ENCODE results near the gene MEGF6. TPM values are rescaled to one million over a fixed set of nuclear protein-coding genes. Genes with fewer than 3 reads are reported as not detected.

The MEGF6 gene
- polyA plus RNA-seq, 1 donor (not counting 4 experiments of a cell fraction or from before 2014, with no cell fraction given), result 0.24 TPM

GRCh38 chr1:3455670-3456448, 155.4 kb downstream of the MEGF6 start:
- TF ChIP-seq EZH2 (IDR thresholded peaks at IDR 0.05; ENCODE audit: low read length), result no peak
- TF ChIP-seq CTCF (optimal IDR thresholded peaks at IDR 0.05 in 1 of 3, IDR thresholded peaks at IDR 0.05 in 1 of 3, conservative IDR thresholded peaks at IDR 0.05 in 1 of 3; ENCODE audit: extremely low read depth in 1 of 3, insufficient read depth in 2 of 3, low read length in 3 of 3), result no peak
- Histone ChIP-seq H3K79me2 (ENCODE audit: control insufficient read depth, insufficient read depth, low read length) (no peaks in the 10 kb centered on the region), H3K27me3 (ENCODE audit: control insufficient read depth, extremely low read depth, insufficient read depth, low read length) (no peaks in the 10 kb centered on the region), H3K9ac (ENCODE audit: control insufficient read depth, extremely low read depth, insufficient read depth, low read length) (no peak overlapping the region), H2AFZ (ENCODE audit: control insufficient read depth, low read length) (no peak overlapping the region), H3K9me3 (ENCODE audit: control insufficient read depth, low read depth, low read length) (no peaks in the 10 kb centered on the region), H3K27ac (ENCODE audit: control insufficient read depth, insufficient read depth, low read length) (no peak overlapping the region), H3K4me1 (ENCODE audit: control insufficient read depth, extremely low read depth, insufficient read depth, low read length) (peaks cover 32% of the 10 kb centered on the region), H4K20me1 (ENCODE audit: control insufficient read depth, extremely low read depth, insufficient read depth, low read length) (no peaks in the 10 kb centered on the region), H3K4me2 (ENCODE audit: control insufficient read depth, extremely low read depth, insufficient read depth, low read depth, low read length) (no peak overlapping the region), H3K9me1 (ENCODE audit: control insufficient read depth, extremely low read depth, insufficient read depth, low read length) (no peaks in the 10 kb centered on the region), H3K36me3 (ENCODE audit: control insufficient read depth in 2 of 2, extremely low read depth in 1 of 2, insufficient read depth in 2 of 2, low read length in 2 of 2) (no peaks in the 10 kb centered on the region), H3K4me3 (ENCODE audit: control insufficient read depth in 2 of 3, extremely low read depth in 1 of 3, insufficient read depth in 2 of 3, low read depth in 1 of 3, low read length in 3 of 3) (no peak overlapping the region)
- DNase-seq (ENCODE audit: low read depth, low spot score) (no peak), FAIRE-seq (no peak)
- dilution Hi-C loops (cut with MboI; ENCODE audit: extremely low pct_ligation_motif_present, low sequenced_read_pairs), result no loop called here

GRCh38 chr1:3454811-3455618, 156.3 kb downstream of the MEGF6 start:
- TF ChIP-seq EZH2 (IDR thresholded peaks at IDR 0.05; ENCODE audit: low read length) (no peak), CTCF (optimal IDR thresholded peaks at IDR 0.05 in 1 of 3, IDR thresholded peaks at IDR 0.05 in 1 of 3, conservative IDR thresholded peaks at IDR 0.05 in 1 of 3; ENCODE audit: extremely low read depth in 1 of 3, insufficient read depth in 2 of 3, low read length in 3 of 3) (no peak)
- Histone ChIP-seq H3K9ac (ENCODE audit: control insufficient read depth, extremely low read depth, insufficient read depth, low read length) (peak overlapping the region; percentile 33), H3K4me3 (ENCODE audit: control insufficient read depth in 2 of 3, extremely low read depth in 1 of 3, insufficient read depth in 2 of 3, low read depth in 1 of 3, low read length in 3 of 3) (peak overlapping the region; percentile 51 to 59 (median 57)), H3K79me2 (ENCODE audit: control insufficient read depth, insufficient read depth, low read length) (no peaks in the 10 kb centered on the region), H3K27ac (ENCODE audit: control insufficient read depth, insufficient read depth, low read length) (no peak overlapping the region), H4K20me1 (ENCODE audit: control insufficient read depth, extremely low read depth, insufficient read depth, low read length) (no peaks in the 10 kb centered on the region), H3K9me3 (ENCODE audit: control insufficient read depth, low read depth, low read length) (no peaks in the 10 kb centered on the region), H3K4me1 (ENCODE audit: control insufficient read depth, extremely low read depth, insufficient read depth, low read length) (peaks cover 23% of the 10 kb centered on the region), H3K9me1 (ENCODE audit: control insufficient read depth, extremely low read depth, insufficient read depth, low read length) (no peaks in the 10 kb centered on the region), H3K4me2 (ENCODE audit: control insufficient read depth, extremely low read depth, insufficient read depth, low read depth, low read length) (peak overlapping the region; percentile 75), H3K27me3 (ENCODE audit: control insufficient read depth, extremely low read depth, insufficient read depth, low read length) (no peaks in the 10 kb centered on the region), H2AFZ (ENCODE audit: control insufficient read depth, low read length) (no peak overlapping the region), H3K36me3 (ENCODE audit: control insufficient read depth in 2 of 2, extremely low read depth in 1 of 2, insufficient read depth in 2 of 2, low read length in 2 of 2) (no peaks in the 10 kb centered on the region)
- dilution Hi-C loops (cut with MboI; ENCODE audit: extremely low pct_ligation_motif_present, low sequenced_read_pairs), result no loop called here
- FAIRE-seq (no peak), DNase-seq (ENCODE audit: low read depth, low spot score) (no peak)
